Glutamatergic neuron (in vitro differentiated cells): ENCODE results near the gene SLC35E1. TPM values are rescaled to one million over a fixed set of nuclear protein-coding genes. Genes with fewer than 3 reads are reported as not detected.

Experiments used
- DNase-seq: peaks from one replicate; pipeline ENCODE4 v3.0.0; 2022
- H3K27ac Mint-ChIP-seq: one replicate; pipeline ENCODE4 v1.8.0; 2020; ENCODE audit warnings: mild to moderate bottlenecking, mixed read lengths, inconsistent platforms; ENCODE audit not compliant: unreplicated experiment
- H3K27me3 Mint-ChIP-seq: one replicate; pipeline ENCODE4 v1.8.0; 2020; ENCODE audit warnings: mild to moderate bottlenecking, moderate library complexity, mixed read lengths, inconsistent platforms; ENCODE audit not compliant: unreplicated experiment
- H3K36me3 Mint-ChIP-seq: one replicate; pipeline ENCODE4 v1.8.0; 2020; ENCODE audit warnings: mild to moderate bottlenecking, mixed read lengths, inconsistent platforms; ENCODE audit not compliant: unreplicated experiment
- H3K4me1 Mint-ChIP-seq: one replicate; pipeline ENCODE4 v1.8.0; 2020; ENCODE audit warnings: mild to moderate bottlenecking, low read depth, mixed read lengths, inconsistent platforms; ENCODE audit not compliant: unreplicated experiment
- H3K4me3 Mint-ChIP-seq: one replicate; pipeline ENCODE4 v1.8.0; 2020; ENCODE audit warnings: mild to moderate bottlenecking, mixed read lengths, inconsistent platforms; ENCODE audit not compliant: unreplicated experiment
- H3K9me3 Mint-ChIP-seq: one replicate; pipeline ENCODE4 v1.8.0; 2020; ENCODE audit warnings: mild to moderate bottlenecking, moderate library complexity, mixed read lengths, inconsistent platforms; ENCODE audit not compliant: unreplicated experiment
- total RNA-seq: library from RNA; stranded (reverse); fragmentation: NEBNext Ultra II Directional; extraction: Animal tissue kit (Norgen Biotek cat#: 25700); gene quantifications from one replicate; pipeline ENCODE4 v1.2.1, GENCODE V29; 2021; ENCODE audit not compliant: unreplicated experiment
- TF ChIP-seq, protein P1 (sequence below): fragments of 200-600 bp; sonication (generic); IDR thresholded peaks from one replicate; pipeline ENCODE4 v1.5.0; 2021; ENCODE audit not compliant: partially characterized antibody, unreplicated experiment

SLC35E1 gene
- total RNA-seq, 1 donor from 2014 or later = 31.9 TPM

DNA sequence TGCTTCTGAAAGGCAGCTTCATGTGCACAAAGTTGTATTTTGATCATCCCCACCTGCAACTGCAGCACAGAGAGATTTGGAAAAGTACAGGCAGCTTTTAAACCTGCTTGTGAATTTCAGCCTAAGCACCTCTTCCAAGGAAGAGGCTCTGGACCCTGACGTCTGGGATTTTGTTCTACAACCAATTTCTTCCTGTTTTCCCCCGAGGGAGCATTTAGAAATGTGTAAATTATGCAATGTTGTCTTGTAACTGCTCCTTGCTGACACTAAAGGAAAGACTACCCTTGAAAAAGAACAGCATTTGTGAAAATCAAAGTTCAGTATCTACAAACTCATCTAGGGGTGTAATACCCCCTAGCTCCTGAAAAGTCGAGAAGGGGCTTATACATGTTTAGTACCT lies 40.4 kb upstream of the SLC35E1 start:
- TF ChIP-seq, protein P1, sequence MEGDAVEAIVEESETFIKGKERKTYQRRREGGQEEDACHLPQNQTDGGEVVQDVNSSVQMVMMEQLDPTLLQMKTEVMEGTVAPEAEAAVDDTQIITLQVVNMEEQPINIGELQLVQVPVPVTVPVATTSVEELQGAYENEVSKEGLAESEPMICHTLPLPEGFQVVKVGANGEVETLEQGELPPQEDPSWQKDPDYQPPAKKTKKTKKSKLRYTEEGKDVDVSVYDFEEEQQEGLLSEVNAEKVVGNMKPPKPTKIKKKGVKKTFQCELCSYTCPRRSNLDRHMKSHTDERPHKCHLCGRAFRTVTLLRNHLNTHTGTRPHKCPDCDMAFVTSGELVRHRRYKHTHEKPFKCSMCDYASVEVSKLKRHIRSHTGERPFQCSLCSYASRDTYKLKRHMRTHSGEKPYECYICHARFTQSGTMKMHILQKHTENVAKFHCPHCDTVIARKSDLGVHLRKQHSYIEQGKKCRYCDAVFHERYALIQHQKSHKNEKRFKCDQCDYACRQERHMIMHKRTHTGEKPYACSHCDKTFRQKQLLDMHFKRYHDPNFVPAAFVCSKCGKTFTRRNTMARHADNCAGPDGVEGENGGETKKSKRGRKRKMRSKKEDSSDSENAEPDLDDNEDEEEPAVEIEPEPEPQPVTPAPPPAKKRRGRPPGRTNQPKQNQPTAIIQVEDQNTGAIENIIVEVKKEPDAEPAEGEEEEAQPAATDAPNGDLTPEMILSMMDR = no peak
- Mint-ChIP-seq H3K4me1 (peaks cover 15% of the 10 kb centered on the region), H3K27ac (no peak overlapping the region), H3K4me3 (no peak overlapping the region), H3K9me3 (no peaks in the 10 kb centered on the region), H3K36me3 (no peaks in the 10 kb centered on the region), H3K27me3 (peaks cover 9% of the 10 kb centered on the region)
- DNase-seq = no peak

GRCh38 chr19:16611121-16611520 lies 38.9 kb upstream of the SLC35E1 start:
- Mint-ChIP-seq H3K4me3 (no peak overlapping the region), H3K36me3 (no peaks in the 10 kb centered on the region), H3K4me1 (peaks cover 17% of the 10 kb centered on the region), H3K9me3 (no peaks in the 10 kb centered on the region), H3K27me3 (peaks cover 5% of the 10 kb centered on the region), H3K27ac (no peak overlapping the region)
- no peak for DNase-seq
- TF ChIP-seq, protein P1 = no peak

DNA sequence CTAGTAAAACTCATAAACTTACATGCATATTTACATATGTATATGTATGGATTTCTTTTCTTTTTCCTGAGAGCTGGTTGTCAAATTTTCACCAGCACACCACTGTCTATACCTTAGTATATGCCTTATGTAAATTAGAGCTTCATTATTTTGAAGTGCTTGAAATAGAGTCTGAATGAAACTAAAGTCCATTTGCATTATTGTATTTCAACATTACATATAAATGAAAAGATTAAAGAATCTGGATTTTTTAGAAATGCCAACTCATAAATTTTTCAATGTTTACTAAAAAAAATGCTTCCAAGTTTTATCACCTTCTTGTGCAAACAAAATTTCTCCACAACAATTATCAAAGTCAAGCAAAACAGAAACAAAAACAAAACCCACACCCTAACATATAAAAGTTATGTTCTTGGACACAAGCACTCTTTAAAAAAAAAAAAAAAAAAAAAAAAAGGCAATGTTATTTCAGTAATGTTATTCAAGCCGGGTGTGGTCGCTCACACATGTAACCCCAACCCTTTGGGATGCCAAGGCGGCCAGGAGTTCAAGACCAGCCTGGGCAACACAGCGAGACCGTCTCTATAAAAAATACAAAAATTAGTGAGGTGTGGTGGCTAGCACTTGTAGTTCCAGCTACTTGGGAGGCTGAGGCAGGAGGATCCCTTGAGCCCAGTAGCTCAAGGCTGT lies 37.4 kb upstream of the SLC35E1 start:
- no peaks in the 10 kb centered on the region for H3K9me3 Mint-ChIP-seq
- peaks cover 23% of the 10 kb centered on the region for H3K4me1 Mint-ChIP-seq
- TF ChIP-seq, protein P1 = no peak
- H3K4me3 Mint-ChIP-seq = no peak overlapping the region
- no peaks in the 10 kb centered on the region for H3K36me3 Mint-ChIP-seq
- no peak for DNase-seq
- no peak overlapping the region for H3K27ac Mint-ChIP-seq
- peaks cover 6% of the 10 kb centered on the region for H3K27me3 Mint-ChIP-seq

DNA sequence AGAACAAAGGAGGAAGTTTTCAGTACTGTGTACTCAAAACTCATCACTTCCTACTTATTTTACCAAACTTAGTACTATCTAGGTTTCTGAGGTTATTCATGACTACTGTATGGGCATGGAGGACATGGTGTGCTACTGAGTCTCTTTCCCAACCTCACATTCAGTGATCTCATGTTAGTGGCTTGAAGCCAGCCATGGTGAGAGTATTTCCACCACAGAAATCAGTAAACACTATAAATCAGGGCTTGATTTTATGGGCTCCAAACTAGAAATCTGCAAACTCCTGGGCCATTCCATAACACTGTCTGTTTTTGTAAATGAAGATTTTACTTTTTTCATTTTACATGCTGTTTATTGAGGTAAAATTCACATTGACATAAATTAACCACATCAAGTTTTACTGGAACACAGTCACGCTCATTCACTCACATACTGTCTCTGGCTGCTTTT lies 36.1 kb upstream of the SLC35E1 start:
- peaks cover 3% of the 10 kb centered on the region for H3K27me3 Mint-ChIP-seq
- H3K9me3 Mint-ChIP-seq = peaks cover 3% of the 10 kb centered on the region
- H3K4me3 Mint-ChIP-seq = no peak overlapping the region
- no peaks in the 10 kb centered on the region for H3K36me3 Mint-ChIP-seq
- TF ChIP-seq, protein P1 = no peak
- H3K27ac Mint-ChIP-seq = peak overlapping the region; percentile 1
- no peak for DNase-seq
- H3K4me1 Mint-ChIP-seq = peaks cover 22% of the 10 kb centered on the region

- H3K27ac Mint-ChIP-seq = no peak overlapping the region
These were observed 35.6 kb upstream of the SLC35E1 start for GRCh38 chr19:16607819-16608218.

More at GRCh38 chr19:16607819-16608218, 35.6 kb upstream of the SLC35E1 start:
- Mint-ChIP-seq H3K4me3 (no peak overlapping the region), H3K9me3 (peaks cover 3% of the 10 kb centered on the region), H3K36me3 (no peaks in the 10 kb centered on the region), H3K27me3 (peaks cover 3% of the 10 kb centered on the region), H3K4me1 (peaks cover 22% of the 10 kb centered on the region)
- TF ChIP-seq, protein P1 = no peak
- no peak for DNase-seq
